ENCODE data around the gene RRM2. TPM values are rescaled to one million over a fixed set of nuclear protein-coding genes. Genes with fewer than 3 reads are reported as not detected.

Gene RRM2
- total and polyA plus RNA-seq, 2 of the 4 experiments (the other 2 are of a cell fraction): 53.6 to 68.5 TPM

- H3K4ac ChIP-seq (ENCODE audit: low read depth, low read length): no peak overlapping the region
- H4K8ac ChIP-seq (ENCODE audit: low read depth in 2 of 2, low read length in 2 of 2): no peak overlapping the region
- H3K18ac ChIP-seq (ENCODE audit: low read depth, low read length): no peak overlapping the region
- CTCF ChIA-PET: interaction anchor here (0.6 to 0.9 kb wide), 3 partner anchors 29 to 580 kb away, joined by 3 to 8 read pairs (median 3); no protein-coding TSS in a partner anchor
- ATAC-seq (ENCODE audit: low read depth) (no peak), DNase-seq (no peak)
- H3K79me1 ChIP-seq (ENCODE audit: low read depth in 1 of 2, low read length in 2 of 2): no peaks in the 10 kb centered on the region
- no peak overlapping the region for H2AK5ac ChIP-seq (ENCODE audit: low read depth, low read length)
- H2AFZ ChIP-seq (replicated peaks; ENCODE audit: low read length, poor library complexity): peak overlapping the region; percentile 43
- WGBS, 2 experiments (ENCODE audit: extremely low coverage in 2 of 2, insufficient read length in 1 of 2): no CpG with 5 or more reads among the region's 7 CpGs
- H3K14ac ChIP-seq (replicated peaks; ENCODE audit: low read depth, low read length): no peak overlapping the region
- no peak overlapping the region for H2BK5ac ChIP-seq (ENCODE audit: low read depth, low read length, poor library complexity, severe bottlenecking)
- in situ Hi-C loops (cut with MboI; ENCODE audit: low sequenced_read_pairs): no loop called here
- BruUV-seq (replicated peaks): no TSS peak
- no peak overlapping the region for H4K5ac ChIP-seq (ENCODE audit: low read depth, low read length)
- no peak overlapping the region for H2BK20ac ChIP-seq (ENCODE audit: low read depth, low read length)
- POLR2A ChIA-PET (ENCODE audit: unreplicated experiment): no interaction called here
- H3K27ac ChIP-seq (ENCODE audit: insufficient read depth, low read length): no peak overlapping the region
- dilution Hi-C loops (cut with HindIII; ENCODE audit: low sequenced_read_pairs, unreplicated experiment): no loop called here
- H4K91ac ChIP-seq (ENCODE audit: insufficient read depth, low read depth, low read length): no peak overlapping the region
- H4K20me1 ChIP-seq (ENCODE audit: insufficient read depth, low read length): no peaks in the 10 kb centered on the region
- H2BK120ac ChIP-seq (ENCODE audit: low read depth, low read length): no peak overlapping the region
- no peak overlapping the region for H2AK9ac ChIP-seq (replicated peaks; ENCODE audit: low read depth, low read length, poor library complexity)
- peaks cover 2% of the 10 kb centered on the region; the same call in 1 of the 2 replicates for H3K4me1 ChIP-seq (ENCODE audit: control insufficient read depth, insufficient read depth, low read length)
- no peaks in the 10 kb centered on the region for H3K9me3 ChIP-seq (ENCODE audit: control insufficient read depth, insufficient read depth, low read length)
- no peak overlapping the region for H3K4me2 ChIP-seq (ENCODE audit: low read depth, low read length)
- intact Hi-C loops (cut with micrococcal nuclease): no loop called here
- TF ChIP-seq CHD1 (IDR thresholded peaks at IDR 0.05; ENCODE audit: low read depth, low read length) (no peak), MXI1 (IDR thresholded peaks at IDR 0.05; ENCODE audit: borderline replicate concordance, low read depth, low read length) (no peak), MAZ (IDR thresholded peaks at IDR 0.05; ENCODE audit: borderline replicate concordance, low read depth, low read length) (no peak), BHLHE40 (IDR thresholded peaks at IDR 0.05; ENCODE audit: low read depth, low read length) (no peak), RAD21 (IDR thresholded peaks at IDR 0.05; ENCODE audit: low read length) (no peak), CEBPB (IDR thresholded peaks at IDR 0.05; ENCODE audit: low read depth, low read length) (no peak), SMC3 (IDR thresholded peaks at IDR 0.05; ENCODE audit: low read depth, low read length) (no peak), MAFK (IDR thresholded peaks at IDR 0.05; ENCODE audit: low read depth, low read length) (no peak)
- H3K27me3 ChIP-seq (ENCODE audit: control insufficient read depth, insufficient read depth, low read length): no peaks in the 10 kb centered on the region; the same call in 1 of the 2 replicates
- H3K9ac ChIP-seq (ENCODE audit: low read depth, low read length): no peak overlapping the region
- H3K56ac ChIP-seq (ENCODE audit: extremely low read depth, insufficient read depth, low read length): no peak overlapping the region
- H3K4me3 ChIP-seq (ENCODE audit: insufficient read depth, low read depth, low read length): no peak overlapping the region
- H2BK15ac ChIP-seq (ENCODE audit: low read depth, low read length): no peak overlapping the region
- peaks cover 8% of the 10 kb centered on the region; the same call in 1 of the 2 replicates for H3K9me1 ChIP-seq (ENCODE audit: insufficient read depth, low read length)
- H3K23ac ChIP-seq (ENCODE audit: low read depth, low read length): 0 out of 2 replicates have a peak overlapping the region, but pooled peaks have one; percentile 38
- no peaks in the 10 kb centered on the region for H3K36me3 ChIP-seq (ENCODE audit: control insufficient read depth, insufficient read depth, low read length)
Observed at GRCh38 chr2:10101491-10101890, 21.0 kb upstream of the RRM2 start.
